OCI-LY3 (cell line): ENCODE data around the gene DUSP16.

Source experiments
- H2AFZ ChIP-seq: fragments of 200-600, 300-600 bp; shearing (Covaris generic); 2 replicates; pipeline ENCODE4 v1.6.0; 2014; ENCODE audit warnings: antibody characterized with exemption, low read depth, low read length
- H3K27ac ChIP-seq: fragments of 200-600, 300-600 bp; sonication (generic); 2 replicates; pipeline ENCODE4 v1.5.1; 2014; ENCODE audit warnings: mild to moderate bottlenecking, low read length, moderate library complexity, mixed read lengths
- H3K27me3 ChIP-seq: fragments of 200-600, 300-600 bp; sonication (generic); 2 replicates; pipeline ENCODE4 v1.6.1; 2014; ENCODE audit warnings: low read depth, low read length, mixed read lengths
- H3K36me3 ChIP-seq: fragments of 200-600, 300-600 bp; sonication (generic); replicated peaks from 2 replicates; pipeline ENCODE3; 2014; ENCODE audit warnings: low read depth, low read length, mixed read lengths
- H3K4me1 ChIP-seq: fragments of 300-600, 200-600 bp; sonication (generic); 2 replicates; pipeline ENCODE4 v1.6.1; 2014; ENCODE audit warnings: low read length, mixed read lengths
- H3K4me2 ChIP-seq: fragments of 200-600, 300-600 bp; sonication (generic); 2 replicates; pipeline ENCODE4 v1.6.1; 2014; ENCODE audit warnings: low read length, mixed read lengths
- H3K4me3 ChIP-seq: fragments of 300-600, 200-600 bp; sonication (generic); 2 replicates; pipeline ENCODE4 v1.5.1; 2014; ENCODE audit warnings: antibody characterized with exemption, mild to moderate bottlenecking, low read length, moderate library complexity
- H3K79me2 ChIP-seq: fragments of 300-600, 200-600 bp; shearing (Covaris generic); 2 replicates; pipeline ENCODE4 v1.6.1; 2014; ENCODE audit warnings: mild to moderate bottlenecking, low read length, mixed read lengths
- H3K9ac ChIP-seq: fragments of 300-600, 200-600 bp; shearing (Covaris generic); 2 replicates; pipeline ENCODE4 v1.6.0; 2014; ENCODE audit warnings: mild to moderate bottlenecking, low read length, moderate library complexity
- H3K9me3 ChIP-seq: fragments of 200-600, 300-600 bp; shearing (Covaris generic); 2 replicates; pipeline ENCODE4 v1.6.1; 2014; ENCODE audit warnings: low read length, mixed read lengths; ENCODE audit not compliant: insufficient read depth
- H4K20me1 ChIP-seq: fragments of 200-600, 300-600 bp; sonication (generic); 2 replicates; pipeline ENCODE4 v1.6.1; 2016; ENCODE audit warnings: low read length, mixed read lengths; ENCODE audit not compliant: insufficient read depth
- EZH2phosphoT487 ChIP-seq: fragments of 200-600 bp; shearing (Covaris generic); IDR thresholded peaks from 2 replicates; pipeline ENCODE4 v1.6.1; 2018; ENCODE audit warnings: antibody characterized with exemption, mixed run types, low read depth
- TF ChIP-seq, protein P1 (sequence below): fragments of 200-600, 300-600 bp; sonication (generic); IDR thresholded peaks from 2 replicates; pipeline ENCODE4 v1.5.1; 2014; ENCODE audit warnings: antibody characterized with exemption, low read length, low read depth

DUSP16 gene

DNA sequence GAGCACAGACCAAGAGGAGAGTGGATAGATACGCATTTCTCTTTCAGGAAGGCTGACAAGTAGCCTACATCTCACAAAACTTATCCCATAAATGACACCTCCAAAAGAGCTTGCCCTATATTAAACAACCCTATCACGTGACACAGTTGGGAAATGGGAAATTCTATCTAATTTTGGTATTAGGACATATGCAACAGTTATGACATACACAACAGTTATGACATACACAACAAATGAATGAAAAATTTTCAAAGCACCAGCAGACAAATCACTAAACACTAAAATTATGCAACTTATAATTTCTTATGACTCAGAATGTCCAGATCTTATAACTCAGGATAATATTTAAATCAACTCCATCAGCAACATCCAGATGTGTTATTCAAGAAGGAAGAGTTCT, 54.1 kb downstream of the DUSP16 start:
- H4K20me1 ChIP-seq = no peaks in the 10 kb centered on the region
- H3K9me3 ChIP-seq = no peaks in the 10 kb centered on the region
- peaks cover 20% of the 10 kb centered on the region for H3K4me1 ChIP-seq
- H3K27me3 ChIP-seq = peaks cover 6% of the 10 kb centered on the region; the same call in 1 of the 2 replicates
- H2AFZ ChIP-seq = no peak overlapping the region
- no peak for TF ChIP-seq EZH2phosphoT487
- TF ChIP-seq, protein P1, sequence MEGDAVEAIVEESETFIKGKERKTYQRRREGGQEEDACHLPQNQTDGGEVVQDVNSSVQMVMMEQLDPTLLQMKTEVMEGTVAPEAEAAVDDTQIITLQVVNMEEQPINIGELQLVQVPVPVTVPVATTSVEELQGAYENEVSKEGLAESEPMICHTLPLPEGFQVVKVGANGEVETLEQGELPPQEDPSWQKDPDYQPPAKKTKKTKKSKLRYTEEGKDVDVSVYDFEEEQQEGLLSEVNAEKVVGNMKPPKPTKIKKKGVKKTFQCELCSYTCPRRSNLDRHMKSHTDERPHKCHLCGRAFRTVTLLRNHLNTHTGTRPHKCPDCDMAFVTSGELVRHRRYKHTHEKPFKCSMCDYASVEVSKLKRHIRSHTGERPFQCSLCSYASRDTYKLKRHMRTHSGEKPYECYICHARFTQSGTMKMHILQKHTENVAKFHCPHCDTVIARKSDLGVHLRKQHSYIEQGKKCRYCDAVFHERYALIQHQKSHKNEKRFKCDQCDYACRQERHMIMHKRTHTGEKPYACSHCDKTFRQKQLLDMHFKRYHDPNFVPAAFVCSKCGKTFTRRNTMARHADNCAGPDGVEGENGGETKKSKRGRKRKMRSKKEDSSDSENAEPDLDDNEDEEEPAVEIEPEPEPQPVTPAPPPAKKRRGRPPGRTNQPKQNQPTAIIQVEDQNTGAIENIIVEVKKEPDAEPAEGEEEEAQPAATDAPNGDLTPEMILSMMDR = no peak
- no peak overlapping the region for H3K27ac ChIP-seq
- H3K9ac ChIP-seq = no peak overlapping the region
- H3K79me2 ChIP-seq = no peaks in the 10 kb centered on the region
- no peaks in the 10 kb centered on the region for H3K36me3 ChIP-seq
- H3K4me2 ChIP-seq = no peak overlapping the region
- no peak overlapping the region for H3K4me3 ChIP-seq

DNA sequence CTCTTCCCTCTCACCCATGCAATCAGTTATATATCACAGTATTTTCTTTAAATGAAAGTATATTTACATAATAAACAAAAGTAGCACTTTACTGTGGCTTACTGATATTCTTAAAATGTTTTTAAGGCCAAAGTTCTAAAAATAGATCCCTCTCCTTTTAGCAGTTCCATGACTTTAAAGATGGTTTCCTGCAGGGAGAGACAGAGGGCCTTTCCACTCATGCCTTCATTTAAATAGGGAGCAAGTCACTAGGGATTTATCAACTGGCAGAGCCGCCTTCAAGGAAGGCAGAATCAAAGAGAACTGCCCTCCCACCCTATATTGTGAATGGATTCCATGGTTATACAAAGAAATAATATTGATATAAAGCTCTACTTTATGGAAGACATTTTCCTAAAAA, 55.5 kb downstream of the DUSP16 start:
- Histone ChIP-seq H3K9me3 (no peaks in the 10 kb centered on the region), H3K9ac (no peak overlapping the region), H3K79me2 (no peaks in the 10 kb centered on the region), H3K4me3 (no peak overlapping the region), H3K4me2 (no peak overlapping the region), H3K27me3 (peaks cover 6% of the 10 kb centered on the region; the same call in 1 of the 2 replicates), H4K20me1 (no peaks in the 10 kb centered on the region), H3K27ac (no peak overlapping the region), H2AFZ (no peak overlapping the region), H3K36me3 (no peaks in the 10 kb centered on the region), H3K4me1 (peaks cover 31% of the 10 kb centered on the region)
- no peak for TF ChIP-seq EZH2phosphoT487
- TF ChIP-seq, protein P1 = no peak

DNA sequence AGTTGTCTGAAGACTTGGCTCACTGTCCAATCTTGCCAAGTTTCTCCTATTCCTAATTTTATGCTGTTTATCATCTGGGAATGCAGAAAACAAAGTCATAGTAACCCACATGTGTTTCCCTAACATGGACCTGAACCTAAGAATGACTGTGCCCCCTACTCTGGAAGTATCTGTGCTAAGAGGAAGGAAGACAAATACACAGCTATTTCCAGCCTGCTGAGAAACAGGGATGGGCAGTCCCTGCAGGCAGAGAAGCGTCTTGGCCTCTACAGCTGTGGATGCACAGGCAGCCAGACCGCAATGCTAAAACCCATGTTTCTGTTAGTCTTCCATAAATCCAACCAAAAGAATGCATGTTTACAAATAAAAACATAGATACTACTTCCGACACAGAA, 56.2 kb downstream of the DUSP16 start:
- Histone ChIP-seq H3K36me3 (no peaks in the 10 kb centered on the region), H3K9ac (no peak overlapping the region), H3K27ac (no peak overlapping the region), H3K4me3 (peak overlapping the region; percentile 40; the same call in 1 of the 2 replicates), H3K9me3 (no peaks in the 10 kb centered on the region), H3K4me1 (peaks cover 31% of the 10 kb centered on the region), H2AFZ (no peak overlapping the region), H3K4me2 (peak overlapping the region; percentile 67), H4K20me1 (no peaks in the 10 kb centered on the region), H3K79me2 (no peaks in the 10 kb centered on the region), H3K27me3 (peaks cover 6% of the 10 kb centered on the region; the same call in 1 of the 2 replicates)
- TF ChIP-seq, protein P1 = no peak
- TF ChIP-seq EZH2phosphoT487 = no peak

DNA sequence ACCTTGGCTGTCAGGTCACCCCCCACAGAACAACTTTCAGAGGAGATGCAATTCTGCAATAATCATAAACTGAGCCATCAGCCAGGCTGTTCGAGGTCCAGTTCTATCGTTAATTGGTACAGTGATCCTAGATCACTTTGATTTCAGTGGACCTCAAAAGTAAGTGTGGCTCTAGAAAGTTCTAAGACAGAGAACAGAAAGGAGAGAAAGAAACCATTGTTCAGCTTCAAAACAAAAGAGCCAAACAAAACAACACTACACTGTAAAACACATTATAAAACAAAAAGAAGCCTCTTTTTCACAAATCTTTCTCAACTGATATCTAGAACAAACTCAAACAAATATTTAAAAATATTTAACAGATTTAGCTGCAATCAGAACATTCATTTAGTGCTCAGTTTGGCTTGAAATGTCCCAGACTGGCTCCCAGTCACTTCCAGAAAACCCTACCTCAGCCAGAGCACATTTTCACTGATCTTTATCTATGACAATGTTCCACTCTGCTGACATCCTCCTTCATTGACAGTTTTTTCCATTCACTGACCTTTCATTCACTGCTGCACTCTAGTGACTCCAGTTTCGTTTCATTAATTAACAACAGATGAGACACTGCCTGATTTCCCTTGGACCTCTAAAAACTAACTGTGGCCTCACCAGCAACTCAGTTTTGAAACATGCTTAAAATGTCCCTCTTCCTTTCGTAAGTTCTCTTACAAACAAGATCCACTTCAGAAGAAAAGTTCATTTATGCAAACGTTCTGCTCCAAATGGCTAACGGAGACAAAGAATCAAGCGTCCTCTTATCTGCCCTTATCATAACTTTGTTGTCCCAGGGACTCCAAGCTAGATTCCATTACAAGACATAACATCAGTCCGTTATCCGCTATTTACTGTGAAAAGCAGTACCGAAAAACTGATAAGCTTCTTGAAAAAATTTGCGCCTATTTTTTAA, 56.8 kb downstream of the DUSP16 start:
- Histone ChIP-seq H3K9ac (no peak overlapping the region), H3K4me3 (peak overlapping the region; percentile 40), H3K27ac (no peak overlapping the region), H4K20me1 (no peaks in the 10 kb centered on the region), H3K9me3 (no peaks in the 10 kb centered on the region), H2AFZ (no peak overlapping the region), H3K4me2 (peak overlapping the region; percentile 67), H3K36me3 (no peaks in the 10 kb centered on the region), H3K4me1 (peaks cover 37% of the 10 kb centered on the region), H3K27me3 (peaks cover 6% of the 10 kb centered on the region; the same call in 1 of the 2 replicates), H3K79me2 (no peaks in the 10 kb centered on the region)
- TF ChIP-seq, protein P1 = no peak
- no peak for TF ChIP-seq EZH2phosphoT487
